HG02938 (cell line): ENCODE data around the gene PLXNB2.

Experiments used
- ATAC-seq: cut with Tn5 transposase; IDR thresholded peaks from one replicate; pipeline ENCODE4 v1.9.1; 2021; ENCODE audit warnings: mild to moderate bottlenecking, moderate library complexity; ENCODE audit not compliant: unreplicated experiment

PLXNB2 gene

GRCh38 chr22:50255099-50255498, 52.3 kb downstream of the PLXNB2 start:
- ATAC-seq: no peak

- ATAC-seq: no peak
Measured at GRCh38 chr22:50253941-50254340, 53.5 kb downstream of the PLXNB2 start.

- no peak for ATAC-seq
Measured at GRCh38 chr22:50253046-50253915, 54.2 kb downstream of the PLXNB2 start.

DNA sequence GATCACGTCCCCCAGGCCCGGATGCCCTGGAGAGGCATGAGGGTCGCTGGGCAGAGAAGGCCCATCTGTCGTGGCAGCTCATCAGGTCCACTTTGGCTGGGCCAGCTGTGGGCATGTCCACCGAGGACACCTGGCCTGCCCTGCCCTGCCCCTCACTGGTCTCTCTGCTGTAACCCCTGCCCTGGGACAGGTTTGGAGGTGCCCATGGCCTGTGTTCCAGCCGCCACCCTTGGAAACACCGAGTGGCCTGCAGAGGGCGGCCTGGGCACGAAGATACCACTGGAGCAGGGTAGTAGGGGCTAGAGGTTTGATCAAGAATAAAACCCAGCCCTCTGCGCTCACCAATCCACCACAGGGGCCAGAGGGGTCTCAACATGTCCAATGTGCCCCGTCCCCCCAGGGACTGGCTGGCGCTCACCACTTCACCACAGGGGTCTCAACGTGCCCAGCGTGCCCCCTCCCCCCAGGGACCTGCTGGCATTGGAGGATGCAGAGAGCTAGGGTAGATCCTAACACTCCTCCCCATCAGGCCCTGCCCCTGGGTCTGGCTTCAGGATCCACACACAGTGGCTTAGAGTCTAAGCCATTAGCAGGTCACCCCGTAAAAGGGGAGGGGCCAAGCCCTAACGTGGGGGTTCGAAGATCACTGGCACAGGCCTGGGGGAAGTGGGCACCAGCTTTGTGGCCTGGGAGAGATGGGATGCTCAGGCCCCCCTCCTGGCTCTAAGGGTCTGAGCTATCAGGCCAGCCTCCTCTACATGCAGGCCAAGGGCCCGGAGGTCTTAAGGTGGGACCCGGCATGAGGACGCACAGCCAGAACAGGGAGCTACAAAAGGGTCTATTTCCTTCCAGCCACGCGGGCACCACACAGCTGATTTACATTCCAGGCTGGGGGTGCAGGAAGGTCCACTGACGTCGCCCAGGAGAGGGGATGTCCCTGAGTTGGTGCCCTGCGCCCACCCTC, 55.1 kb downstream of the PLXNB2 start:
- no peak for ATAC-seq

- ATAC-seq: no peak
Measured at GRCh38 chr22:50251477-50252081, 55.9 kb downstream of the PLXNB2 start.

DNA sequence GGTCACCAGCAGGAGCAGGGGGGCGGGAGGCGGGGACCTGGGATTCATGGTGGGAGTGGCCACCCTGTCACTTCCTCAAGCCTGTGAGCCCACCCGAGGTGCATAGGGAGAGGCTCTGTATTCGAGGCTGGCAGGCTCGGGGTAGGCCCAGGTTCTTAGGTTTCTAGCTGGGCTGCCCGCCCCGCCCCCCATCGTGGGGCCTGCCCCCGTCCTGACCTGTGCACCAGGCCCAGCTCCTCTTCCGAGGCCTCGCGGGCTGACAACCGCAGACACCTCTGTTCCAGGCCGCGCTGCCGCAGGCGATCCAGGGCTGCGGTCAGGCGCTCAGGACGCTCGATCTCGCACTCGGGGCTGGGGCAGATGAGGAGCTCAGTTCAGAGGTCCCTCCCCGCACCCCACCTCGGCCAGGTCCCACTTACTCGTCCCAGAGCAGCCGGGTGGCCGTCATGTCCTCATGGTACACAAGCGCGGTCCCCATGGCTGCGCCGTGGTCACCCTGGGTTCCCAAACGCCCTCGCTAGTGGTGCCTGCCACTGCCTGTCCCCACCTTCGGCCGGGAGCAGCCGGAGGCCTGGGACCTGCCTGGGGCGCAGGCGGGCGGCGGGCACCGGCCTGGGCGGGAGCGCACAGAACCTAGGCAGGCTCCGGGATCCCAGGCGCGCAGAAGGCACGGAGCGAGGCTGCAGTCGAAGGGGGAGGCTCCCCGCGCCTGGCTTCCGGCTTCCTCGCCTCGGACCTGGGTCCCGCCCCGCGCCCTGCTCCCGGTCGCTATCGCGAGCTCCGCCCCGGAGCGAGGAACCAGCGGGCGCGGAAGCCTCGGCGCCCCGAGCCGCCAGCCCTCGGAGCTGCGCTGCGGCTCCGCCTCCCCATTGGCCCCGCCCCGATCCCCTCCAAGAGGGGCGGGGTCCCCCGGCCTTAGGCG, 56.6 kb downstream of the PLXNB2 start, which contains the start of gene HDAC10:
HDAC10 (minus strand) TSS at position 711 of the 922 bp plus-strand sequence; CDS start at position 478, 233 bp downstream.
- no peak for ATAC-seq

DNA sequence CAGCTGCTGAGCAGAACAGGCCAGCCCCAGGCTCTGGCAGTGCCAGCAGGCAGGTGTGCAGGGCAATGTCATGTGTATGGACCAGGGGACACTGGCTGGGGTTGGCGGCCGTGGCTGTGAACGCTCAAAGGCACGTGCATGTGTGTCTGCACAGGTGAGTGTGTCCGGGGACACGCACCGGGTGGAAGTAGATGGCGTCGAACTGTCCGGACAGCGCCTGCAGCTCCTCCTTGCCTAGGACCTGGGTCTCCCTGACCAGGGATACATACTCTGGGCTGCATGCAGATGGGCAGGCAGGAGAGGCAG, 57.2 kb downstream of the PLXNB2 start:
- ATAC-seq: no peak

- no peak for ATAC-seq
Measured at GRCh38 chr22:50249341-50250248, 57.9 kb downstream of the PLXNB2 start.

DNA sequence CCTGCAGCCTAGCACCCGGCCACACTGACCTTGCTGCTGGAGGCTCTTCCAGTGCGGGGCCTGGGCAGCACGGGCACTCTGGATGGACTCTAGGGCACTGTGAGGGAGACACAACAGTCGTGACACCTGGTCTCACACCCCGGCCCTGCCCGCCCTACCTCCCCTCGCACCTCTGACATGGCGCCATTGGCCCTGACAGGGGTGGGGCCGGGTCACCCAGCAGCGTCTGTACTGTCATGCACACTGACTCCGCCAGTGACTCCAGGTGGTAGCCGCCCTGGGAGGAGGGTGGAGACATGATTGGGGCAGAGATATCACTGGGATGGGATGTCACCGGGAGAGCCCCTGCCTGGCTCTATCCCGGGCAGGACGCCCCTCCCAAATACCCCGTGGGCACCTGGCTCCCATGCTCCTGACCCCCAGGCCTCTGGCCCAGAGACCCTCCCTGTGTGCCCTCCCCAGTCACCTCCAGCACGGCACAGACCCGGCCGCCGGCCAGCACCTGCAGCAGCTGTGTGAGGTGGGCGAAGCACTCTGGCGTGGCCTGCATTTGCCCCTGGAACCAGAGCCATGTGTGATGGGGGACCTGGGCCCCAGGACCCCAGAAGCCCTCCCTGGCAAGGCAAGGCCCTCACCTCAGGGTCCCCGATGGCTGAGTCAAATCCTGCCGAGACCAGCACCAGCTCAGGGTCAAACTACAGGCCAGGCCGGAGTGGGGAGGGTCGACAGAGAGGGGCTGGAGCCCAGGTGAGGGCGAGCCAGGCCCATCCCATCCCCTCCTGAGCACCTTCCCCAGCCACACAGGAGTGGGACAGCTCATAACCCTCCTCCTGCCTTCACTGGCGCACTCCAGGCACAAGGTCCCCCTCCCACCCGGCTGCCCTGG, 59.0 kb downstream of the PLXNB2 start:
- no peak for ATAC-seq

DNA sequence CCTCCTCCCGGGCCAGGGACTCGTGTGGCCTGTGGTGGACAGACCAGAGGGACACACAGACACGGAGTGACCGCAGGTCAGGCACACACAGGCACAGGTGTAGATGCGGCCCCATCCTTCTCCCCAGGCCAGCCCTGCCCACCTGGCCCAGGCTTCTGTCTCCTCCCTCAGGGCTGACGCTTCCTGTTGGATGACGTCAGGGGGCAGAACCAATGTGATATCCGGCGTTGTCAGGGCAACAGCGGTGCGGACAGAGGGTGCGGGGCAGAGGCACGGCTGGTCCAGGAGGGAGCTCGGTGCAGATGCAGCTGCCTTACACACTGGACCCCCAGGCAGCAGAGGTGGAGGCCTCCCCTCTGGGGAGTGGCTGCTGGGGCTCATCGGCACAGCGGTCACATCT, 59.7 kb downstream of the PLXNB2 start:
- ATAC-seq: no peak

GRCh38 chr22:50246242-50247175, 60.9 kb downstream of the PLXNB2 start:
- no peak for ATAC-seq

DNA sequence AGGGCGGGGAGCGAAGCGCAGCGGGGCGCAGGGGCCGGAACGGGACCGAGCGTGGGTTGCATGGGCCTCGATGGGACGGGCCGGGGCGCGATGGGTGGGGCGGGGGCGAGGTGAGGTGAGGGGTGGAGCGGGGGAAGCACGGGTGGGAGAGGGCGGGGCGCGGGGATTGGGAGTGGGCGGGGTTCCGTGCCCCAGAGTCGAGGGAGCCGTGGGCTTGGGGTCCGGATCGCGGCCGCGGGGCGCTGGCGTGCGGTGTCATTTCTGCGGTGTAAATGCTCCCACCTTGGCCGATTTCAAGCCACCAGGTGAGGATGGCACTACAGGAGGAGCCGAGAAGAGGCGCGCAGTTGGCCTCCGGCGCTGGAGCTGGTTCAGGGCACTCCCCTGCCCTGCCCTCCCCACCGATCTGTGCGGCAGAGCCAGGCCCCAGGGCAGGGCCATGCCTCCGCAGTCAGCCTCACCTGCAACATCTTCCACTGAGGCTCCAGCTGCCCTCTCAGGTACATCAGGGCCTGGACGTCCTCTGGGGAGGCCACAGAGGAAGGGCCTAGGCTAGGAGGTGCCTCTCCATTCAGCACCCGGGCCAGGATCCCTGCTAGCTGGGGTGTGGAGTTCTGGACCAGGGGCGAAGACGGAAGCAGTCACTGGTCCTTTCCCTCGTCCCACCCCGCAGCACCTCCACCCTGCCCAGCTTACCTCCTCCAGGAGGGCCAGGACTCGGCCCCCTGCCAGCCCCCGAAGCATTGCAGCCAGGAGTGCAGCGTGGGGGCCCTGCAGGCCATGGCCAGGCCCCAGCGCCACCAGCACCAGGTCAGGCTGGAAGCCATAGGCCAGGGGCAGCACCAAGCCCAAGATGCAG, 62.0 kb downstream of the PLXNB2 start:
- ATAC-seq: no peak

- ATAC-seq: peak; percentile 62
Measured at GRCh38 chr22:50244420-50245213, 62.8 kb downstream of the PLXNB2 start, which contains the start of gene TUBGCP6. Gene TUBGCP6 (minus strand): TSS chr22:50245023. CDS start chr22:50244459, 564 bp downstream.

DNA sequence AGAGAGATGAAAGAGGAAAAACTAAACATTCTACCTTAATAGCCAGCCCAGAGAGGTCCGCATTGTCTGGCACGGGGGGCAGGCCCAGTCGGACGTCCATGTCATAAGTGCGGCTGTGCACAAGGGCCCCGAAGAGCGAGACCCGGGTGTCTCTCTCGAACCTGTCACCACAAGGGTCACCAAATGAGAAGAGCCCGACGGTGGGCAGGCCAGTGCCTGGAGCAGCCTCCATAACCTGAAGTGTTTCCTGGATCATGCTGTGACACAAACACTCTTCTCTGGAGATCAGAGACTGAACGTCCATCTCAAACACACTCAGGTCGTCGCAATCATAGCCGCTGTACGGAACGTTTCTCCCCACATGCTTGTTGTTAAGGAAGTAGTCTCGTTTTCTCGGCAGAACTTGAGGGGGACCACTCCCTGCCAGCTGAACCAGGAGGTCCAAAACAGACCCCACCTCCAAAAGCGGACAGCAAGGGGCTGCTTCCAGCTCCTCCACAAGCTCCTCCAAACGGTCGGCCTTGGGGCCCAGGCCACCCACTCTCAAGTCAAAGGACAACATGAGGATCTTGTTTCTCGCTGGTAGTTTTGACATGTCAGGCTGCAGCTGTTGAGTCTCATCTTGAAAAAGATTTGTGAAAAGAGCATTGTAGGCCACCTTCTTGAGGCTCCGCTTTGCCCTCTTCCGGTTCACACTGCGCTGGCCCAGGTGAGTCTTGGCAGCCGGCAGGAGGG, 63.6 kb downstream of the PLXNB2 start:
- peak; percentile 19 for ATAC-seq
